Loucy (cell line): ENCODE measurements around the gene RRAD.
"Not testable (repeated sequence)": the region's sequence is repeated elsewhere in the genome, so short reads cannot be mapped to it uniquely, and the experiment has no call there.

ENCODE experiments used
- H2AFZ ChIP-seq: fragments of 200-600 bp; sonication (generic); 2 replicates; pipeline ENCODE4 v1.6.0; 2016; ENCODE audit warnings: antibody characterized with exemption, mild to moderate bottlenecking, low read length, moderate library complexity
- H3F3A ChIP-seq: fragments of 200-600 bp; 2 replicates; pipeline ENCODE4 v1.6.0; 2016; ENCODE audit warnings: antibody characterized with exemption, low read depth, mild to moderate bottlenecking
- H3K27me3 ChIP-seq: fragments of 200-600 bp; sonication (generic); 2 replicates; pipeline ENCODE4 v1.6.1; 2014; ENCODE audit warnings: low read length, mild to moderate bottlenecking; ENCODE audit not compliant: insufficient read depth, poor library complexity, severe bottlenecking
- H3K36me3 ChIP-seq: fragments of 200-600 bp; sonication (generic); 2 replicates; pipeline ENCODE4 v1.6.1; 2016; ENCODE audit warnings: low read length; ENCODE audit not compliant: insufficient read depth
- H3K4me1 ChIP-seq: fragments of 200-600 bp; sonication (generic); 2 replicates; pipeline ENCODE4 v1.5.1; 2014; ENCODE audit warnings: low read length, mild to moderate bottlenecking; ENCODE audit not compliant: insufficient read depth, poor library complexity, severe bottlenecking
- H3K4me2 ChIP-seq: fragments of 200-600 bp; sonication (generic); 2 replicates; pipeline ENCODE4 v1.6.0; 2014; ENCODE audit warnings: antibody characterized with exemption, low read length, low read depth, mild to moderate bottlenecking; ENCODE audit not compliant: poor library complexity, severe bottlenecking
- H3K4me3 ChIP-seq: fragments of 200-600 bp; sonication (generic); 2 replicates; pipeline ENCODE4 v1.5.1; 2014; ENCODE audit warnings: low read length, mild to moderate bottlenecking, mixed read lengths; ENCODE audit not compliant: poor library complexity, severe bottlenecking
- H3K79me2 ChIP-seq: fragments of 200-600 bp; sonication (generic); 2 replicates; pipeline ENCODE4 v1.6.1; 2014; ENCODE audit warnings: low read length; ENCODE audit not compliant: insufficient read depth
- H3K9ac ChIP-seq: fragments of 200-600 bp; sonication (generic); 2 replicates; pipeline ENCODE4 v1.6.0; 2014; ENCODE audit warnings: mild to moderate bottlenecking, low read depth, low read length, moderate library complexity; ENCODE audit not compliant: poor library complexity, severe bottlenecking
- H3K9me2 ChIP-seq: fragments of 200-600 bp; sonication (generic); replicated peaks from 2 replicates; pipeline ENCODE4 v1.6.1; 2016; ENCODE audit warnings: low read depth, low read length, mixed read lengths
- H3K9me3 ChIP-seq: fragments of 200-600 bp; sonication (generic); 2 replicates; pipeline ENCODE4 v1.6.1; 2014; ENCODE audit warnings: mild to moderate bottlenecking, antibody characterized with exemption, low read length, low read depth; ENCODE audit not compliant: insufficient read depth
- H4K20me1 ChIP-seq: fragments of 200-600 bp; sonication (generic); 2 replicates; pipeline ENCODE4 v1.6.0; 2014; ENCODE audit warnings: antibody characterized with exemption, low read length, mild to moderate bottlenecking; ENCODE audit not compliant: insufficient read depth, poor library complexity, severe bottlenecking
- EZH2phosphoT487 ChIP-seq: fragments of 200-600 bp; IDR thresholded peaks from 2 replicates; pipeline ENCODE4 v1.6.1; 2018; ENCODE audit warnings: antibody characterized with exemption, mild to moderate bottlenecking, moderate library complexity, borderline replicate concordance
- TF ChIP-seq, protein P1 (sequence below): fragments of 200-600 bp; sonication (generic); conservative IDR thresholded peaks from 2 replicates; pipeline ENCODE4 v1.5.1; 2014; ENCODE audit warnings: mild to moderate bottlenecking, antibody characterized with exemption, low read length

RRAD gene

DNA sequence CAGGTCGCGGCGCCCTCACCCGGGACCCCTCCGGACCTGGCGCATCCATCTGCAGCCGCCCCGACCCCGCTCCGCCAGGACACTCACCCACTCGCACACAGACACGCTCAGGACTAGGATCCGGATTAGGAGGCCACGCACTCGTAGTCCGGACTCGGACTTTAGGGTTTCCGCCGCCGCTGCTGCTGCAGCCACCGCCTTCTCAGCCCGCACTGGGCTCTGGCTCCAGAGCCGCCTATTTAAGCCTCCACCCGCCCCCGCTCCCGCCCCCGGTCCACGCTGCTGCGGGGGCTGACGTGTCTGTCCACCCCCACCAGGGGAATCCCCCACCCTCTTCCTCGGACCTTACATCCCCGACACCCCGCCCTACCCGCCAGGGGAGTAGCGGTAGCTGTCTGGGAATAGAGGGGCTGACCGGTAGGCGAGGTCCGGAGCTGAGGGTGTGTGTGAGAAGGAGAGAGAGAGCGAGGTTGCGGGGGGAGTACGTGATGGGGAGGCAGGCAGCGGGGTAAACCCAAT, at the start of gene RRAD:
TSS of gene RRAD (minus strand) at position 214 of the 519 bp plus-strand sequence. CDS start 356 bp downstream, outside the sequence.
- H3K79me2 ChIP-seq, result no peaks in the 10 kb centered on the region
- H4K20me1 ChIP-seq, result no peaks in the 10 kb centered on the region
- H3K27me3 ChIP-seq, result no peaks in the 10 kb centered on the region
- H3K4me2 ChIP-seq, result no peak within 1 kb of the TSS
- H3K4me1 ChIP-seq, result no peaks in the 10 kb centered on the region
- TF ChIP-seq EZH2phosphoT487, result no peak
- TF ChIP-seq, protein P1, sequence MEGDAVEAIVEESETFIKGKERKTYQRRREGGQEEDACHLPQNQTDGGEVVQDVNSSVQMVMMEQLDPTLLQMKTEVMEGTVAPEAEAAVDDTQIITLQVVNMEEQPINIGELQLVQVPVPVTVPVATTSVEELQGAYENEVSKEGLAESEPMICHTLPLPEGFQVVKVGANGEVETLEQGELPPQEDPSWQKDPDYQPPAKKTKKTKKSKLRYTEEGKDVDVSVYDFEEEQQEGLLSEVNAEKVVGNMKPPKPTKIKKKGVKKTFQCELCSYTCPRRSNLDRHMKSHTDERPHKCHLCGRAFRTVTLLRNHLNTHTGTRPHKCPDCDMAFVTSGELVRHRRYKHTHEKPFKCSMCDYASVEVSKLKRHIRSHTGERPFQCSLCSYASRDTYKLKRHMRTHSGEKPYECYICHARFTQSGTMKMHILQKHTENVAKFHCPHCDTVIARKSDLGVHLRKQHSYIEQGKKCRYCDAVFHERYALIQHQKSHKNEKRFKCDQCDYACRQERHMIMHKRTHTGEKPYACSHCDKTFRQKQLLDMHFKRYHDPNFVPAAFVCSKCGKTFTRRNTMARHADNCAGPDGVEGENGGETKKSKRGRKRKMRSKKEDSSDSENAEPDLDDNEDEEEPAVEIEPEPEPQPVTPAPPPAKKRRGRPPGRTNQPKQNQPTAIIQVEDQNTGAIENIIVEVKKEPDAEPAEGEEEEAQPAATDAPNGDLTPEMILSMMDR, result no peak
- H3K9me2 ChIP-seq, result no peaks in the 10 kb centered on the region
- no peak within 1 kb of the TSS for H2AFZ ChIP-seq
- H3K9me3 ChIP-seq, result no peaks in the 10 kb centered on the region
- H3K4me3 ChIP-seq, result no peak within 1 kb of the TSS
- no peak within 1 kb of the TSS for H3K9ac ChIP-seq
- H3F3A ChIP-seq, result no peaks in the 10 kb centered on the region
- no peaks in the 10 kb centered on the region for H3K36me3 ChIP-seq

- H3K4me2 ChIP-seq, H3K36me3 ChIP-seq, H4K20me1 ChIP-seq, H3K9me3 ChIP-seq, H3K4me1 ChIP-seq, H3K9ac ChIP-seq, H3K9me2 ChIP-seq, H3F3A ChIP-seq, H3K27me3 ChIP-seq, H3K79me2 ChIP-seq, H3K4me3 ChIP-seq, H2AFZ ChIP-seq: not testable (repeated sequence)
These were observed 49.6 kb upstream of the RRAD start for GRCh38 chr16:66974932-66975246.

DNA sequence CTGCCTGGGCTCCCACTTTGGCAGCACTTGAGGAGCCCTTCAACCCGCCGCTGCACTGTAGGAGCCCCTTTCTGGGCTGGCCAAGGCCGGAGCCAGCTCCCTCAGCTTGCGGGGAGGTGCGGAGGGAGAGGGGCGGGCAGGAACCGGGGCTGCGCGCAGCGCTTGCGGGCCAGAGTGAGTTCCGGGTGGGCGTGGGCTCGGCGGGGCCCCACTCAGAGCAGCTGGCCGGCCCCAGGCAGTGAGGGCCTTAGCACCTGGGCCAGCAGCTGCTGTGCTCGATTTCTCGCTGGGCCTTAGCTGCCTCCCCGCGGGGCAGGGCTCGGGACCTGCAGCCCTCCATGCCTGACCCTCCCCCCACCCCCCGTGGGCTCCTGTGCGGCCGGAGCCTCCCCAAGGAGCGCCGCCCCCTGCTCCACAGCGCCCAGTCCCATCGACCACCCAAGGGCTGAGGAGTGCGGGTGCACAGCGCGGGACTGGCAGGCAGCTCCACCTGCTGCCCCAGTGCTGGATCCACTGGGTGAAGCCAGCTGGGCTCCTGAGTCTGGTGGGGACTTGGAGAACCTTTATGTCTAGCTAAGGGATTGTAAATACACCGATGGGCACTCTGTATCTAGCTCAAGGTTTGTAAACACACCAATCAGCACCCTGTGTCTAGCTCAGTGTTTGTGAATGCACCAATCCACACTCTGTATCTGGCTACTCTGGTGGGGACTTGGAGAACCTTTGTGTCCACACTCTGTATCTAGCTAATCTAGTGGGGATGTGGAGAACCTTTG, 49.0 kb upstream of the RRAD start:
- not testable (repeated sequence) for H3K9ac ChIP-seq, H3K4me3 ChIP-seq, H3K9me2 ChIP-seq, H2AFZ ChIP-seq, H4K20me1 ChIP-seq, H3K79me2 ChIP-seq, H3K9me3 ChIP-seq, H3F3A ChIP-seq, H3K4me2 ChIP-seq, H3K36me3 ChIP-seq, H3K27me3 ChIP-seq, H3K4me1 ChIP-seq

DNA sequence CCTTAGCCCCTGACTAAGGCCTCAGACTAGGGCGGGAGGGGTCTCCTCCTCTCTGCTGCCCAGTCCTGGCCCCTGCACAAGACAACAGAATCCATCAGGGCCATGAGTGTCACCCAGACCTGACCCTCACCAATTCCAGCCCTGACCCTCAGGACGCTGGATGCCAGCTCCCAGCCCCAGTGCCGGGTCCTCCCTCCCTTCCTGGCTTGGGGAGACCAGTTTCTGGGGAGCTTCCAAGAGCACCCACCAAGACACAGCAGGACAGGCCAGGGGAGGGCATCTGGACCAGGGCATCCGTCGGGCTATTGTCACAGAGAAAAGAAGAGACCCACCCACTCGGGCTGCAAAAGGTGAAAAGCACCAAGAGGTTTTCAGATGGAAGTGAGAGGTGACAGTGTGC, 48.4 kb upstream of the RRAD start:
- Histone ChIP-seq H3K9me2 (no peaks in the 10 kb centered on the region), H3K9ac (no peak overlapping the region)

More for the DNA sequence above, 48.4 kb upstream of the RRAD start:
- H4K20me1 ChIP-seq, result no peaks in the 10 kb centered on the region
- no peak overlapping the region for H2AFZ ChIP-seq
- H3K36me3 ChIP-seq, result no peaks in the 10 kb centered on the region
- no peak overlapping the region for H3K4me3 ChIP-seq
- no peaks in the 10 kb centered on the region for H3K9me3 ChIP-seq
- no peaks in the 10 kb centered on the region for H3F3A ChIP-seq
- no peak overlapping the region for H3K4me2 ChIP-seq
- no peaks in the 10 kb centered on the region for H3K79me2 ChIP-seq
- H3K27me3 ChIP-seq, result no peaks in the 10 kb centered on the region
- no peak for TF ChIP-seq EZH2phosphoT487
- TF ChIP-seq, protein P1, result no peak
- H3K4me1 ChIP-seq, result peaks cover 5% of the 10 kb centered on the region
